Tibial nerve (tissue), 4 donors: ENCODE measurements around the gene CACTIN.

ENCODE experiments used
- EP300 ChIP-seq, 2 donors: sonication (generic); formaldehyde crosslinking; IDR thresholded peaks; one replicate each; pipeline ENCODE4 v1.6.1; 2017; ENCODE audit warnings: antibody characterized with exemption in 2 of 2, mild to moderate bottlenecking in 1 of 2
- POLR2A ChIP-seq, 2 donors: fragments of 450-650 bp; IDR thresholded peaks; one replicate each; pipeline ENCODE4 v1.6.1; 2017; ENCODE audit warnings: antibody characterized with exemption in 2 of 2, mild to moderate bottlenecking in 2 of 2, moderate library complexity in 2 of 2
- TF ChIP-seq, protein P1 (sequence below), 5 experiments: fragments of 200-600 bp in 3 of 5; fragments of 450-650 bp in 2 of 5; sonication (generic) in 3 of 5; IDR thresholded peaks; one replicate each; pipeline ENCODE4 v1.5.1; 2016 to 2019; ENCODE audit warnings: antibody characterized with exemption in 5 of 5, mild to moderate bottlenecking in 3 of 5, moderate library complexity in 2 of 5

DNA sequence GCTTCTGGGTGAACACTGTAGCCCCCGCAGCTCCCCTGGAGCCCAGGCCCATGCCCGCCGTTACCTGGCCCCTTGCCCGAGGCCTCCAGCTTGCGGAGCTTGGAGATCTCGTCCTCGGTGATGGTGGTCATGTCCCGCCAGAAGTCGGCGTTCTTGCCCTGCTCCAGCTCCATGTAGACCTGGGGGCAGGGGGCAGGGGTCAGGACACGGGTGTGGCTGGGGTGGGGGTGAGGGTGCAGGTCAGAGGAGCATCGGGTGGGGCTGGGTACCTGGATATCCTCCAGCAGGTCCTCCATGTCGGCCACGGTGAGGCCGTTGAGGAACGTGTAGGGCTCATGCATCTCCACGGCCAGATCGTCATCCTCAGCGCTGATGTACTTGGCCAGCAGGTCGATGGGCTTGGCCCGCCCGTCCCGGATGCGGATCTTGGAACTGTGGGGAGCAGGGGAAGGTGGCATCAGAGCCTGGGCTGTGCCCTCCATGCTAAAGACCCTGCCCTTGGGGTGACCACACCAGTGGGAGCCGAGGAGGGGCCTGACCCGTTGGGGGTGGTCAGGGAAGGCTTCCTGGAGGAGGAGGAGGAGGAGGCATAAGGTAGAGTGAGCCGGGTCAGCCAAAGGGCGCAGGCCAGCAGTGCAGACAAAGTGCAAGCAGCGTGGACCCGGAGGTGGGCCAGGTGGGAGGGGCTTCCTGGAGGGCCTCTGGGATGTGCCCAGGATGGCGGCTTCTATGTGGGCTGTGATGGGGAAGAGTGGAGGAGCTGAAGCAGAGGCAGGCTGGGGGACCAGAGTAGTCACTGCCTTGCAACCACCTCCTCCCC, 7.6 kb downstream of the CACTIN start:
- TF ChIP-seq POLR2A (IDR thresholded peaks at IDR 0.05) (no peak), EP300 (IDR thresholded peaks at IDR 0.05) (no peak)
- TF ChIP-seq, protein P1, sequence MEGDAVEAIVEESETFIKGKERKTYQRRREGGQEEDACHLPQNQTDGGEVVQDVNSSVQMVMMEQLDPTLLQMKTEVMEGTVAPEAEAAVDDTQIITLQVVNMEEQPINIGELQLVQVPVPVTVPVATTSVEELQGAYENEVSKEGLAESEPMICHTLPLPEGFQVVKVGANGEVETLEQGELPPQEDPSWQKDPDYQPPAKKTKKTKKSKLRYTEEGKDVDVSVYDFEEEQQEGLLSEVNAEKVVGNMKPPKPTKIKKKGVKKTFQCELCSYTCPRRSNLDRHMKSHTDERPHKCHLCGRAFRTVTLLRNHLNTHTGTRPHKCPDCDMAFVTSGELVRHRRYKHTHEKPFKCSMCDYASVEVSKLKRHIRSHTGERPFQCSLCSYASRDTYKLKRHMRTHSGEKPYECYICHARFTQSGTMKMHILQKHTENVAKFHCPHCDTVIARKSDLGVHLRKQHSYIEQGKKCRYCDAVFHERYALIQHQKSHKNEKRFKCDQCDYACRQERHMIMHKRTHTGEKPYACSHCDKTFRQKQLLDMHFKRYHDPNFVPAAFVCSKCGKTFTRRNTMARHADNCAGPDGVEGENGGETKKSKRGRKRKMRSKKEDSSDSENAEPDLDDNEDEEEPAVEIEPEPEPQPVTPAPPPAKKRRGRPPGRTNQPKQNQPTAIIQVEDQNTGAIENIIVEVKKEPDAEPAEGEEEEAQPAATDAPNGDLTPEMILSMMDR (IDR thresholded peaks at IDR 0.05): no peak
